Body of pancreas (tissue), 4 donors: ENCODE measurements around the gene GLT8D1.
"Not testable (repeated sequence)": the region's sequence is repeated elsewhere in the genome, so short reads cannot be mapped to it uniquely, and the experiment has no call there.

ENCODE experiments used
- POLR2A ChIP-seq, 3 donors: fragments of 450-650 bp; IDR thresholded peaks; one replicate each; pipeline ENCODE4 v1.6.1; 2016; ENCODE audit warnings: antibody characterized with exemption in 3 of 3, mild to moderate bottlenecking in 2 of 3
- TF ChIP-seq, protein P1 (sequence below), 7 experiments: fragments of 450-650 bp in 4 of 7; fragments of 200-600 bp in 3 of 7; sonication (generic) in 3 of 7; IDR thresholded peaks; one replicate each; pipeline ENCODE4 v1.5.1; 2016 to 2019; ENCODE audit warnings: antibody characterized with exemption in 7 of 7

DNA sequence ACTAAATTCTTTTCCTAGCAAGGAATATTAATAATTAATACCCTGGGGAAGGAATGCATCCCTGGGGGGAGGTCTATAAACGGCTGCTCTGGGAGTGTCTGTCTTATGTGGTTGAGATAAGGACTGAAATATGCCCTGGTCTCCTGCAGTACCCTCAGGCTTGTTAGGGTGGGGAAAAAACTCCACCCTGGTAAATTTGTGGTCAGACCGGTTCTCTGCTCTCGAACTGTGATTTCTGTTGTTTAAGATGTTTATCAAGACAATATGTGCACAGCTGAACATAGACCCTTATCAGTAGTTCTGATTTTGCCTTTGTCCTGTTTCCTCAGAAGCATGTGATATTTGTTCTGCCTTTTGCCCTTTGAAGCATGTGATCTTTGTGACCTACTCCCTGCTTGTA lies 23.2 kb upstream of the GLT8D1 start:
- TF ChIP-seq, protein P1, sequence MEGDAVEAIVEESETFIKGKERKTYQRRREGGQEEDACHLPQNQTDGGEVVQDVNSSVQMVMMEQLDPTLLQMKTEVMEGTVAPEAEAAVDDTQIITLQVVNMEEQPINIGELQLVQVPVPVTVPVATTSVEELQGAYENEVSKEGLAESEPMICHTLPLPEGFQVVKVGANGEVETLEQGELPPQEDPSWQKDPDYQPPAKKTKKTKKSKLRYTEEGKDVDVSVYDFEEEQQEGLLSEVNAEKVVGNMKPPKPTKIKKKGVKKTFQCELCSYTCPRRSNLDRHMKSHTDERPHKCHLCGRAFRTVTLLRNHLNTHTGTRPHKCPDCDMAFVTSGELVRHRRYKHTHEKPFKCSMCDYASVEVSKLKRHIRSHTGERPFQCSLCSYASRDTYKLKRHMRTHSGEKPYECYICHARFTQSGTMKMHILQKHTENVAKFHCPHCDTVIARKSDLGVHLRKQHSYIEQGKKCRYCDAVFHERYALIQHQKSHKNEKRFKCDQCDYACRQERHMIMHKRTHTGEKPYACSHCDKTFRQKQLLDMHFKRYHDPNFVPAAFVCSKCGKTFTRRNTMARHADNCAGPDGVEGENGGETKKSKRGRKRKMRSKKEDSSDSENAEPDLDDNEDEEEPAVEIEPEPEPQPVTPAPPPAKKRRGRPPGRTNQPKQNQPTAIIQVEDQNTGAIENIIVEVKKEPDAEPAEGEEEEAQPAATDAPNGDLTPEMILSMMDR (IDR thresholded peaks at IDR 0.05), result not testable (repeated sequence)
- TF ChIP-seq POLR2A (IDR thresholded peaks at IDR 0.05), result not testable (repeated sequence)
